HG03354 (cell line): ENCODE data around the gene ATP6V0A4.

Experiments
- ATAC-seq: cut with Tn5 transposase; IDR thresholded peaks from one replicate; pipeline ENCODE4 v1.9.1; 2021; ENCODE audit warnings: mild to moderate bottlenecking; ENCODE audit not compliant: unreplicated experiment, poor library complexity, severe bottlenecking

Gene ATP6V0A4

DNA sequence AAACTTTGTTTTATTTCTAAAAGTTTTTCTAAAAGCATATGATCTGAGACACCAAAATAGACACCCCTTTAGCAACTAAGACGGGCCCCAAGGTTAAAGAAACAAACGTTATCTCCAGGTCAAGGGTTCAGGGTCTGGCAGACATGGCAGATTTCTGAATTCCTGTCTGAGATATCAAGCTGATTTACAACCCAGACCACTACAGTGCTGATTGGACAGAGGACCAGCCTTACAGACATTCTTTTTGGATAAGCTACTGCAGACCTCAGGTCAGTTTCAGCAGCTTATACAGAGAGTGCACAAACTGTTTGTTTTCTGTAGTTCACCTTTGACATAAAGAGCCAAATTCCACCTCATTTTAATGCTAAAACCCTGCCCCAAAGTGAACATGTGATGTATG is 131.6 kb downstream of the ATP6V0A4 start:
- ATAC-seq, result no peak

DNA sequence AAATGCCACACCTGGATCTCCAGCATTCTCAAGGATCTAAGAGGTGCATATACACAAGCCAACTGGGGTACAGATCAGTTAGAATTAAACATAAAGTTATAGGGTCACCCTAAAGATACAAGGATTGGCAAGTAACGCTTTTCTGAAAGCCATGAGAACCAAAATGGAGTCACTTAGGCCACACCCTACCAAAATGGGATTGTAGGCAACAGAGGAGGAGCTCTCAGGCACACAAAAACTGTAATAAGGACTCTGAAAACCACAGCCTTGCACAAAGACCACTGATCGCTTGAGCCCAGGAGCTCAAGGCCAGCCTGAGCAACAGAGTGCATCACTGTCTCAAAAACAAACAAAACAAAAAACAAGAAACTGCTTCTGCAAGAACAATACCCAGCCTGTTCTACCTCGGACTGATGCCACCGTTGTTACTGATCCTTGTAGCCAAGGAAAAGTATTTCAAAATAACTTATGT is 132.3 kb downstream of the ATP6V0A4 start:
- ATAC-seq, result no peak

DNA sequence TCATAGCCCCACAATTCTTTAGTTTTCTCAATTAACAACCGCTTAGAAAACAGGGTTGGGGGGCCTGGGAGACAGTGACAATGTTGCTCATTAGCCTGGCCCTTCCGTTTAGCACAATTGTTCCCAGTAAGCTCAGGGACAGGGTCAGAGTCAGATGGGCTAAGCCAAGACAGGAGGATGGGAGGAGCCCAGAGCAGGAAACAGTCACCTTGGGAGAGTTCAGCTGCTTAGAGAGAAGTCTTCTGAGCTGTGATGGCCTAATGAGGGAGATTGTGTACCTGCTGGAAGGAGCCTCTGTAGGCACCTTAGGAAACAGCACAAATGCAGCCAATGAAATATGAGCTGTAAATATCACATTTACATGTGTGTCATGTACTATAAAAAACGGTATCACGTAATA is 132.7 kb downstream of the ATP6V0A4 start:
- no peak for ATAC-seq

DNA sequence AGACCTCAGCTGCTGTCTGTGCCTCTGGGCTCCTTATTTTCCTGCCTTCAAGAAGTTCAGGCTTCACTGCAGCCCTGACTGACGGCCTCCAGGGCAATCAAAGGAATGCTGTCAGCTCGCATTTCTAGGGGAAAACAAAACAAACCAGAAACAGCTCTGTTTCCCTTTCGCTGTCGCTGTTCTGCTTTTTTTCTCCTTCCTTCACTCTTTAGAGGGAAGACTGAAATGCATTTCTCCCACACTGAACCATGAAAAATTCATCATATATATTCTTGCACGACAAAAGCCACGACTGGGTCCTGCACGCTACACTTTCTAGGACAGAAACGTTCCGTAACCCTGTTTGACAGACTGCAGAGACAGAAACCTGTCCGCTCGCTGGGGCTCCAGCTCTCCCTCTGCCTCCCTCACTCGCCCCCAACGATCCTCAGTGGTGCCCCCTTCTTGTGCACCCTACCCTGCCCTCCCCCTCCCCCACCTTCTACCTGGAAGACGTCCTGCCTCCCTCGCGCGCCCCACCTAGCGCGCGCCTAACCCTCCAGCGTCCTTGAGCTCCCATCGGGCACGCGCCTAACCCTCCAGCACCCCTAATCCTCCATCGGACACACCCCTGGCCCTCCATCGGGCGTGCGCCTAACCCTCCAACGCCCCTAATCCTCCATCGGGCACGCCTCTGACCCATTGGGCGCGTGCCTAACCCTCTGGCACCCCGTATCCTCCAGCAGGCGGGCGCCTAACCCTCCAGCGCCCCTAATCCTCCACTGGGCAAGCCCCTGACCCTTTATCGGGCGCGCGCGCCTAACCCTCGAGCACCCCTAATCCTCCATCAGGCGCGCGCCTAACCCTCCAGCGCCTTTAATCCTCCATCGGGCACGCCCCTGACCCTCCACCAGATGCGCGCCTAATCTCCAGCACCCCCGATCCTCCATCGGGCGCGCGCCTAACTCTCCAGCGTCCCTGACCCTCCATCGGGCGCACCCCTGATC is 134.0 kb downstream of the ATP6V0A4 start:
- ATAC-seq, result no peak

DNA sequence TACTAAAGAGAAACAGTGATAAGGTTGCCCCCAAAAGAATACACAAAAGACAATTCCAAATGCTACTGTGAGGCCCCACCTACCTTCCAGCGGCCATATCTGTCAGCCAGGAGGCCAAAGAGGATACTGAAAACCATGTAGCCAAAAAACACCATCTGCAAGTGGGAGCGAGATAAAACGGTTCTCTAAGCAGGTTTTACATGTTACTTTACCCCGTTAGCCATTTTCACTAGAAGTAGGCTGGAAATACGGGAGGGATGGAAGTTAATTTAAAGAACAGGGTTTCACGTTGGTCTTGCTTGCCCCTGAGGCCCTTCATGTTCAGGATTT is 135.0 kb downstream of the ATP6V0A4 start:
- no peak for ATAC-seq

DNA sequence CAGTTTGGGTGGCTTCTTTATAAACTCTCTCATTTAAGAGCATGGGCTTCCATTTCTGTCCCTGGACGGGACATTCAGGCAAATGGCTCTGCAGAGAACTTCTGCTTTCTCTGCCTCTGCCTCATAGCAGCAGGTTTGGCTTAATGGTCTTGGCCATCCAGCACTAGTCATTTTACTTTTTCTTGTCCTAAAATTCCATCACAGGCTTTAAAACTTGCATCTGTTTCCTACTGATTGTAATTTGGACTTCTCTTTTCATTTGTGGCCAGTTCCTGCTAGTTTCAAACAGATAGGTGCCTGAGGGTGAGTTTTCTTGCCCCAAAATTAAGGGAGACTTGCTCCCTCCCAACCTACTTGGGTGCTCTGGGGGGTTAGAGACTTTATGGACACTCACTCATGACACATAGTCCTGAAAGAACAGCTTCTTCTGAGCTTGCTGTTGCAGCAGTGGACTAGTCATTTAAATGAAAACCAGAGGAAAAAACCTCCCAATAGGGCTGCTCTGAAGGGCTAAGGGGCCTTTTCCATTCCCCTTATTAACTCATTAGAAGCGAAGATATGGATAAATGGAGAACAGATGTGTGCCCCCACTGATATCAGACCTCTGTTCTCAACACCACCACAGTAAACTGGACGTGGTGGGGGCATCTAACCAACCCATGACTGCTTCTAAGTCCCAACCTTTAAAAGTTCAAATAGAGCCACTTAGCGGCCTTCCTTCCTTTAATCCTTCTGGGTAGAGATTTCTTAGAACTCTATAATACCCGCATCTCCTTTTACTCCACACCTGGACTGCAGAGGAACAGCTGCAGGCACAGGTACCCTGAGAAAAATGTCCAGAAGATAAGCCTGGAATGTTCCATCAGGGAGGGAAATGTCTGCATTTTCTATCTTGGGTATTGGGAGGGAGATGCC is 135.7 kb downstream of the ATP6V0A4 start:
- ATAC-seq, result no peak

DNA sequence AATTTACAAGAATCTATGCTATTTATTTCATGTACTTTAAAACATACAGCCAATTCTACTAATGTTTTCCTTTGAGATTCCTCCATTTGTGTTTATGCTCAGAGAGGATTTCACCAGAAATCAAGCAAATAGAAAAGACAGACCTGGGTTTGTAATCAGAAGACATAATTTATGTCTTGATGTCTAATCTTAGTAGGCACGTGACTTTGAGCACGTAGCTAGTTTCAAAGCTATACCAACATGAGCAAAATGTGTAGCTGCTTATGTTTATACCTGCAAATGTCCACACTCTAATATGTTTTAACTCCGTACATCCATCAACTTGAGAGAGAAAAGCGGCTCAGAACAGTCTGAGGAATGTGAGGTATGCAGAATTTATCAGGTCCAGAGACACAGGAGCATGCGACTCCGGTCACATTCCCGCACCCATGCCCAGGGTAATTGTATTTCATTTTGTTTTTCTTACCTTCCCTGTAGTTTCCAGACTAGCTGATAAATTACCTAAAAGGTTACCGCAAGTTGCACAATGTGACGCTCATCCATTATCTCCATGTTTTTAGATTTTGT is 136.8 kb downstream of the ATP6V0A4 start:
- no peak for ATAC-seq

DNA sequence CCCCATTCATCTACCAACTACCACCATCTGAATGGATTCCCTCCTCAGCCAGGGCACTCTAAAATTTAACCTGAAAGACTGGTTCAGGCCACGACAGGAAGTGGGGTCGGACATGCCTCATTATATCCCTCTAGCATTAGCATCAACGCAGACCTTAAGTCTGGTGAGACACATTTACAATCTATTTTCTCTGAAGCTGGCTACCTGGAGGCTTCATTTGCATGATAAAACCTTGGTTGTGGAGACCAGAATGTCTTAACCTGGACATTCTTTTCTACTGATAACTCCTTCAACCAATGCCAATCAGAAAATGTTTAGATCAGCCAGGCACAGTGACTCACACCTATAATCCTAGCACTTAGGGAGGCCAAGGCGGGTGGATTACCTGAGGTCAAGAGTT is 139.1 kb downstream of the ATP6V0A4 start:
- no peak for ATAC-seq

DNA sequence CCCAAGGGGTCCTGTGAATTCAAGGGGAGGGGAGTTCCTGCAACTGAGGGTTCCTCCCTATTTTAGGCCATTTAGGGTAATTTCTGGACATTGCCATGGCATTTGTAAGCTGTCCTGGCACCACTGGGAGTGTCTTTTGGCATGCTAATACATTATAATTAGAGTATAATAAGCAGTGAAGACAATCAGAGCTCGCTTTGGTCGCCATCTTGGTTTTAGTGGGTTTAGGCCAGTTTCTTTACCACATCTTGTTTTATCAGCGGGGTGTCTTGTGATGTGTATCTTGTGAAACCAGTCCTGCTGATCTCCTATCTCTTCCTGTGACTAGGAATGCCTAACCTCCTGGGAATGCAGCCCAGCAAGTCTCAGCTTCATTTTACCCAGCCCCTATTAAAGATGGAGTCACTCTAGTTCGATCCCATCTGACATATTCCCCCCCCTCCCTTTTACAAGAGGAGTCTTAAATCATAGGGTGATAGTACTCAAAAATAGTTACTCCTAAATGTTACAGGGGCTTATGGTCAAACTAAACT is 140.1 kb downstream of the ATP6V0A4 start:
- ATAC-seq, result no peak

DNA sequence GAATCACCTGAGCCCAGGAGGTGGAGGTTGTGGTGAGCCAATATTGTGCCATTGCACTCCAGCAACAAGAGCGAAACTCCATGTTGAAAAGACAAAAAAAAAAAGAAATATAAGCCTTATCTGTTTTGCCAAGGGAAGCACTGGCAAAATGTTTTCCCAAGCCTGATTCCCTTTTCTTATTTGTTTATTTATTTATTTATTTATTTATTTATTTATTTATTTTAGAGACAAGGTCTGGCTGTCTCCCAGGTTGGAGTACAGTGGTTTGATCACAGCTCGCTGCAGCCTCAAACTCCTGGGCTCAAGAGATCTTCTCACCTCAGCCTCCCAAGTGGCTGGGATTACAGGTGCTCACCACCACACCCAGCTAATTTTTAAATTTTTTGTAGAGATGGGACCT is 141.0 kb downstream of the ATP6V0A4 start:
- no peak for ATAC-seq
